Islet precursor cell (in vitro differentiated cells): ENCODE data around the gene TP63.

Experiments
- DNase-seq: peaks from one replicate; pipeline ENCODE4 v3.0.0-alpha.2; 2018

TP63 gene

GRCh38 chr3:189786479-189787064, 155.4 kb downstream of the TP63 start:
- DNase-seq: no peak

- no peak for DNase-seq
Measured at GRCh38 chr3:189787191-189787590, 156.0 kb downstream of the TP63 start.

GRCh38 chr3:189787632-189788031, 156.4 kb downstream of the TP63 start:
- DNase-seq: no peak

GRCh38 chr3:189789432-189789831, 158.2 kb downstream of the TP63 start:
- no peak for DNase-seq

GRCh38 chr3:189790658-189791057, 159.5 kb downstream of the TP63 start:
- no peak for DNase-seq

GRCh38 chr3:189792046-189792929, 161.1 kb downstream of the TP63 start:
- DNase-seq: no peak

GRCh38 chr3:189794518-189794917, 163.3 kb downstream of the TP63 start:
- DNase-seq: no peak

- DNase-seq: no peak
Measured at GRCh38 chr3:189797103-189797750, 166.0 kb downstream of the TP63 start.

- no peak for DNase-seq
Measured at GRCh38 chr3:189799366-189799765, 168.2 kb downstream of the TP63 start.

- no peak for DNase-seq
Measured at GRCh38 chr3:189800436-189800835, 169.2 kb downstream of the TP63 start.

- no peak for DNase-seq
Measured at GRCh38 chr3:189803254-189803653, 172.1 kb downstream of the TP63 start.

- DNase-seq: no peak
Measured at GRCh38 chr3:189805375-189806067, 174.3 kb downstream of the TP63 start.

- DNase-seq: peak; percentile 83
Measured at GRCh38 chr3:189806171-189806951, 175.2 kb downstream of the TP63 start.

- DNase-seq: no peak
Measured at GRCh38 chr3:189808246-189809007, 177.2 kb downstream of the TP63 start.

GRCh38 chr3:189809583-189809982, 178.4 kb downstream of the TP63 start:
- DNase-seq: no peak

- no peak for DNase-seq
Measured at GRCh38 chr3:189812806-189813465, 181.7 kb downstream of the TP63 start.

- no peak for DNase-seq
Measured at GRCh38 chr3:189813647-189814240, 182.6 kb downstream of the TP63 start.

GRCh38 chr3:189820365-189820720, 189.2 kb downstream of the TP63 start:
- DNase-seq: no peak

- no peak for DNase-seq
Measured at GRCh38 chr3:189821262-189821661, 190.1 kb downstream of the TP63 start.

- DNase-seq: no peak
Measured at GRCh38 chr3:189822726-189823125, 191.5 kb downstream of the TP63 start.
